GM06990 (cell line): ENCODE measurements around the gene INTS12.
"Not testable (repeated sequence)": the region's sequence is repeated elsewhere in the genome, so short reads cannot be mapped to it uniquely, and the experiment has no call there.

Experiments
- DNase-seq: peaks from one replicate; pipeline ENCODE4 v3.0.0-alpha.2; 2011; ENCODE audit not compliant: insufficient read length; ENCODE audit errors: extremely low read depth
- H3K27me3 ChIP-seq: replicated peaks from 2 replicates; pipeline ENCODE4 v1.6.0; 2011; ENCODE audit warnings: low read length; ENCODE audit not compliant: control insufficient read depth, insufficient read depth
- H3K36me3 ChIP-seq: 2 replicates; pipeline ENCODE4 v1.5.1; 2011; ENCODE audit warnings: low read length; ENCODE audit not compliant: control insufficient read depth, insufficient read depth
- H3K4me3 ChIP-seq: replicated peaks from 2 replicates; pipeline ENCODE4 v1.5.1; 2011; ENCODE audit warnings: low read depth, mild to moderate bottlenecking, control low read depth, low read length
- CTCF ChIP-seq: IDR thresholded peaks from 2 replicates; pipeline ENCODE4 v1.5.1; 2011; ENCODE audit warnings: low read length, control low read depth, mild to moderate bottlenecking, inconsistent platforms; ENCODE audit not compliant: insufficient read depth, poor library complexity, severe bottlenecking

INTS12 gene

GRCh38 chr4:105741548-105741947 lies 33.1 kb upstream of the INTS12 start:
- no peak for DNase-seq
- Histone ChIP-seq H3K4me3 (no peak overlapping the region), H3K27me3 (no peaks in the 10 kb centered on the region), H3K36me3 (peaks cover 2% of the 10 kb centered on the region; the same call in 1 of the 2 replicates)
- no peak for TF ChIP-seq CTCF

GRCh38 chr4:105735217-105735616 lies 26.7 kb upstream of the INTS12 start:
- H3K36me3 ChIP-seq, H3K4me3 ChIP-seq, H3K27me3 ChIP-seq, DNase-seq: not testable (repeated sequence)

- not testable (repeated sequence) for DNase-seq, H3K36me3 ChIP-seq, H3K4me3 ChIP-seq, H3K27me3 ChIP-seq
These were observed 21.4 kb upstream of the INTS12 start for GRCh38 chr4:105729895-105730294.

- DNase-seq, result no peak
- Histone ChIP-seq H3K36me3 (no peaks in the 10 kb centered on the region), H3K4me3 (no peak overlapping the region), H3K27me3 (no peaks in the 10 kb centered on the region)
- TF ChIP-seq CTCF, result no peak
These were observed 17.1 kb upstream of the INTS12 start for GRCh38 chr4:105725623-105726022.

- no peak for DNase-seq
- no peak for TF ChIP-seq CTCF
- H3K36me3 ChIP-seq, result no peaks in the 10 kb centered on the region; the same call in 1 of the 2 replicates
- no peak overlapping the region for H3K4me3 ChIP-seq
- no peaks in the 10 kb centered on the region for H3K27me3 ChIP-seq
These were observed 10.7 kb upstream of the INTS12 start for GRCh38 chr4:105719204-105719603.

GRCh38 chr4:105715692-105716278 lies 7.3 kb upstream of the INTS12 start:
- peak; percentile 24 for TF ChIP-seq CTCF
- no peak overlapping the region for H3K4me3 ChIP-seq
- no peaks in the 10 kb centered on the region; the same call in 1 of the 2 replicates for H3K36me3 ChIP-seq
- DNase-seq, result no peak
- no peaks in the 10 kb centered on the region for H3K27me3 ChIP-seq

GRCh38 chr4:105714932-105715331 lies 6.4 kb upstream of the INTS12 start:
- no peaks in the 10 kb centered on the region for H3K27me3 ChIP-seq
- TF ChIP-seq CTCF, result no peak
- no peaks in the 10 kb centered on the region for H3K36me3 ChIP-seq
- DNase-seq, result no peak
- H3K4me3 ChIP-seq, result no peak overlapping the region
